HEK293 (cell line): Measurements from ENCODE around the gene NUFIP2.

Experiments
- CTCF ChIA-PET: fragments of 350-600 bp; formaldehyde crosslinking; extraction: SDS; loops from one replicate; lab custom pipeline; 2021; ENCODE audit warnings: antibody characterized with exemption; lab: Yijun Ruan, JAX
- POLR2A ChIA-PET: fragments of 300-600 bp; formaldehyde crosslinking; extraction: SDS; loops from one replicate; lab custom pipeline; 2020; ENCODE audit warnings: antibody characterized with exemption, inconsistent platforms; lab: Yijun Ruan, JAX
- H3K27ac ChIP-seq: fragments of 200-500 bp; sonication (Bioruptor generic); 2 replicates; pipeline ENCODE4 v1.5.1; 2014; ENCODE audit warnings: low read depth, low read length, control low read depth, inconsistent platforms; ENCODE audit errors: extremely low read depth
- H3K36me3 ChIP-seq, 2 experiments: fragments of 200-500 bp in 1 of 2; sonication (Bioruptor generic) in 1 of 2; 1 replicate in 1 of 2; 2 replicates in 1 of 2; pipeline ENCODE4 v1.5.1; 2014 to 2017; ENCODE audit warnings: inconsistent platforms in 2 of 2, low read length in 2 of 2; ENCODE audit not compliant: control insufficient read depth in 2 of 2, insufficient read depth in 1 of 2
- H3K4me1 ChIP-seq: fragments of 200-500 bp; sonication (Bioruptor generic); 2 replicates; pipeline ENCODE4 v1.5.1; 2014; ENCODE audit warnings: mild to moderate bottlenecking, low read length, inconsistent platforms; ENCODE audit not compliant: control insufficient read depth, insufficient read depth
- H3K4me3 ChIP-seq: 2 replicates; pipeline ENCODE4 v1.5.1; 2011; ENCODE audit warnings: low read depth, mild to moderate bottlenecking, control low read depth, low read length, moderate library complexity
- H3K9me3 ChIP-seq: fragments of 200-500 bp; sonication (Bioruptor generic); 2 replicates; pipeline ENCODE4 v1.5.1; 2014; ENCODE audit warnings: low read depth, low read length, inconsistent platforms; ENCODE audit not compliant: control insufficient read depth, insufficient read depth
- KLF1 ChIP-seq: fragments of 450-650 bp; formaldehyde crosslinking; IDR thresholded peaks from 2 replicates; pipeline ENCODE4 v1.5.1; 2016; ENCODE audit warnings: missing biosample characterization, missing genetic modification characterization
- KLF8 ChIP-seq: fragments of 450-650 bp; formaldehyde crosslinking; IDR thresholded peaks from 2 replicates; pipeline ENCODE4 v1.5.1; 2016; ENCODE audit warnings: missing biosample characterization, missing genetic modification characterization
- PATZ1 ChIP-seq: fragments of 450-650 bp; formaldehyde crosslinking; IDR thresholded peaks from 2 replicates; pipeline ENCODE4 v1.5.1; 2016; ENCODE audit warnings: missing biosample characterization, missing genetic modification characterization
- RBAK ChIP-seq: fragments of 450-650 bp; formaldehyde crosslinking; IDR thresholded peaks from 2 replicates; pipeline ENCODE4 v1.5.1; 2016; ENCODE audit warnings: missing biosample characterization, missing genetic modification characterization
- SCRT1 ChIP-seq: fragments of 450-650 bp; formaldehyde crosslinking; IDR thresholded peaks from 2 replicates; pipeline ENCODE4 v1.5.1; 2016; ENCODE audit warnings: missing biosample characterization, missing genetic modification characterization, borderline replicate concordance
- SCRT2 ChIP-seq: fragments of 450-650 bp; formaldehyde crosslinking; IDR thresholded peaks from 2 replicates; pipeline ENCODE4 v1.5.1; 2016; ENCODE audit warnings: missing biosample characterization, missing genetic modification characterization
- ZBTB1 ChIP-seq: fragments of 450-650 bp; formaldehyde crosslinking; IDR thresholded peaks from 2 replicates; pipeline ENCODE4 v1.5.1; 2016; ENCODE audit warnings: missing biosample characterization, missing genetic modification characterization
- ZBTB20 ChIP-seq: fragments of 450-650 bp; formaldehyde crosslinking; IDR thresholded peaks from 2 replicates; pipeline ENCODE4 v1.5.1; 2016; ENCODE audit warnings: missing biosample characterization, missing genetic modification characterization
- ZNF132 ChIP-seq: fragments of 450-650 bp; formaldehyde crosslinking; IDR thresholded peaks from 2 replicates; pipeline ENCODE4 v1.5.1; 2017; ENCODE audit warnings: missing biosample characterization, missing genetic modification characterization, borderline replicate concordance
- ZNF155 ChIP-seq: fragments of 450-650 bp; formaldehyde crosslinking; IDR thresholded peaks from 2 replicates; pipeline ENCODE4 v1.5.1; 2016; ENCODE audit warnings: missing biosample characterization, missing genetic modification characterization
- ZNF350 ChIP-seq: fragments of 450-650 bp; formaldehyde crosslinking; IDR thresholded peaks from 2 replicates; pipeline ENCODE4 v1.5.0; 2017; ENCODE audit warnings: missing biosample characterization, mild to moderate bottlenecking, missing genetic modification characterization
- ZNF488 ChIP-seq: fragments of 450-650 bp; formaldehyde crosslinking; IDR thresholded peaks from 2 replicates; pipeline ENCODE4 v1.5.1; 2016; ENCODE audit warnings: missing biosample characterization, missing genetic modification characterization
- ZNF518A ChIP-seq: fragments of 450-650 bp; formaldehyde crosslinking; conservative IDR thresholded peaks from 2 replicates; pipeline ENCODE4 v1.5.1; 2016; ENCODE audit warnings: low read depth, missing biosample characterization, missing genetic modification characterization
- ZNF626 ChIP-seq: fragments of 450-650 bp; sonication (Bioruptor Pico); formaldehyde crosslinking; IDR thresholded peaks from 2 replicates; pipeline ENCODE4 v1.5.1; 2018; ENCODE audit warnings: missing biosample characterization, missing genetic modification characterization, inconsistent platforms
- ZNF660 ChIP-seq: fragments of 450-650 bp; IDR thresholded peaks from 2 replicates; pipeline ENCODE4 v1.5.1; 2018; ENCODE audit warnings: missing biosample characterization, mild to moderate bottlenecking, missing genetic modification characterization
- ZSCAN16 ChIP-seq: fragments of 450-650 bp; formaldehyde crosslinking; IDR thresholded peaks from 2 replicates; pipeline ENCODE4 v1.5.1; 2016; ENCODE audit warnings: missing biosample characterization, missing genetic modification characterization
- TF ChIP-seq, protein P1 (sequence below): fragments of 450-650 bp; formaldehyde crosslinking; IDR thresholded peaks from 2 replicates; pipeline ENCODE4 v1.5.1; 2017; ENCODE audit warnings: missing biosample characterization, missing genetic modification characterization
- TF ChIP-seq, protein P2 (sequence below): fragments of 450-650 bp; formaldehyde crosslinking; IDR thresholded peaks from 2 replicates; pipeline ENCODE4 v1.5.1; 2016; ENCODE audit warnings: missing biosample characterization, missing genetic modification characterization

The NUFIP2 gene

DNA sequence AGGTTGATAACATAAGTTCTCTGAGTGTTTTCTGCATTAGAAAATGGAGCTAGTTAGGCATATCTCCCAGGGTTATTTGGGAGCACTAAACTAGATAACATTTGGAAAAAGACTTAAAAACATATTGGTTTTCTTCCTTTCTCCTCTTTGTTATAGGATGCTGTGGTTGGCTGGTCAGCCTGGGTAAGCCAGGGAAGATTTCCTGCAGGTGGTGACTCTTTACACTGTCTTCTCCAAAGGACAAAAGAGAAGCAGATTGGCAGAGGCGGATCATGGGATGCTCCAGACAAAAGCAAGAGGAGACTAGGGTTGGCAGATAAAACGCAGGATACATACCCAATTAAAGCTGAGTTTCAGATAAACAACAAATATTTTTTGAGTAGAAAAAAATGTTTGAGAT, 53.5 kb downstream of the NUFIP2 start:
- no peak overlapping the region for H3K4me3 ChIP-seq
- H3K36me3 ChIP-seq, result no peaks in the 10 kb centered on the region
- H3K9me3 ChIP-seq, result no peaks in the 10 kb centered on the region
- H3K4me1 ChIP-seq, result no peaks in the 10 kb centered on the region
- no peak overlapping the region for H3K27ac ChIP-seq
- ChIA-PET POLR2A (interaction anchor here (1.8 kb wide), 1 partner anchor 54 kb away, joined by 6 read pairs; the partner anchor contains the start of gene NUFIP2), CTCF (interaction anchor here (1.0 to 2.7 kb wide), 9 partner anchors 9 to 352 kb away, joined by 3 to 12 read pairs (median 5); partner anchors contain the start of gene MYO18A)
- no peak for TF ChIP-seq KLF8 (tag by site-specific recombination)
- TF ChIP-seq KLF1 (tag by site-specific recombination), result no peak
- TF ChIP-seq RBAK, result no peak
- no peak for TF ChIP-seq PATZ1 (tag by site-specific recombination)
- no peak for TF ChIP-seq ZBTB20 (tag by site-specific recombination)
- no peak for TF ChIP-seq ZNF350 (tag by site-specific recombination)
- TF ChIP-seq SCRT2 (tag by site-specific recombination), result no peak
- TF ChIP-seq ZNF132 (tag by site-specific recombination), result no peak
- no peak for TF ChIP-seq ZNF488
- TF ChIP-seq, protein P1, sequence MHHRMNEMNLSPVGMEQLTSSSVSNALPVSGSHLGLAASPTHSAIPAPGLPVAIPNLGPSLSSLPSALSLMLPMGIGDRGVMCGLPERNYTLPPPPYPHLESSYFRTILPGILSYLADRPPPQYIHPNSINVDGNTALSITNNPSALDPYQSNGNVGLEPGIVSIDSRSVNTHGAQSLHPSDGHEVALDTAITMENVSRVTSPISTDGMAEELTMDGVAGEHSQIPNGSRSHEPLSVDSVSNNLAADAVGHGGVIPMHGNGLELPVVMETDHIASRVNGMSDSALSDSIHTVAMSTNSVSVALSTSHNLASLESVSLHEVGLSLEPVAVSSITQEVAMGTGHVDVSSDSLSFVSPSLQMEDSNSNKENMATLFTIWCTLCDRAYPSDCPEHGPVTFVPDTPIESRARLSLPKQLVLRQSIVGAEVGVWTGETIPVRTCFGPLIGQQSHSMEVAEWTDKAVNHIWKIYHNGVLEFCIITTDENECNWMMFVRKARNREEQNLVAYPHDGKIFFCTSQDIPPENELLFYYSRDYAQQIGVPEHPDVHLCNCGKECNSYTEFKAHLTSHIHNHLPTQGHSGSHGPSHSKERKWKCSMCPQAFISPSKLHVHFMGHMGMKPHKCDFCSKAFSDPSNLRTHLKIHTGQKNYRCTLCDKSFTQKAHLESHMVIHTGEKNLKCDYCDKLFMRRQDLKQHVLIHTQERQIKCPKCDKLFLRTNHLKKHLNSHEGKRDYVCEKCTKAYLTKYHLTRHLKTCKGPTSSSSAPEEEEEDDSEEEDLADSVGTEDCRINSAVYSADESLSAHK (tag by site-specific recombination), result no peak
- TF ChIP-seq, protein P2, sequence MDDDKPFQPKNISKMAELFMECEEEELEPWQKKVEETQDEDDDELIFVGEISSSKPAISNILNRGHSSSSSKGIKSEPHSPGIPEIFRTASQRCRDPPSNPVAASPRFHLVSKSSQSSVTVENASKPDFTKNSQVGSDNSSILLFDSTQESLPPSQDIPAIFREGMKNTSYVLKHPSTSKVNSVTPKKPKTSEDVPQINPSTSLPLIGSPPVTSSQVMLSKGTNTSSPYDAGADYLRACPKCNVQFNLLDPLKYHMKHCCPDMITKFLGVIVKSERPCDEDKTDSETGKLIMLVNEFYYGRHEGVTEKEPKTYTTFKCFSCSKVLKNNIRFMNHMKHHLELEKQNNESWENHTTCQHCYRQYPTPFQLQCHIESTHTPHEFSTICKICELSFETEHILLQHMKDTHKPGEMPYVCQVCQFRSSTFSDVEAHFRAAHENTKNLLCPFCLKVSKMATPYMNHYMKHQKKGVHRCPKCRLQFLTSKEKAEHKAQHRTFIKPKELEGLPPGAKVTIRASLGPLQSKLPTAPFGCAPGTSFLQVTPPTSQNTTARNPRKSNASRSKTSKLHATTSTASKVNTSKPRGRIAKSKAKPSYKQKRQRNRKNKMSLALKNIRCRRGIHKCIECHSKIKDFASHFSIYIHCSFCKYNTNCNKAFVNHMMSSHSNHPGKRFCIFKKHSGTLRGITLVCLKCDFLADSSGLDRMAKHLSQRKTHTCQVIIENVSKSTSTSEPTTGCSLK (tag by site-specific recombination), result no peak
- no peak for TF ChIP-seq ZNF518A
- TF ChIP-seq ZNF626 (tag by site-specific recombination), result no peak
- TF ChIP-seq ZNF155 (tag by site-specific recombination), result no peak
- no peak for TF ChIP-seq ZBTB1 (tag by site-specific recombination)
- TF ChIP-seq ZNF660 (tag by site-specific recombination), result no peak
- no peak for TF ChIP-seq ZSCAN16 (tag by site-specific recombination)
- no peak for TF ChIP-seq SCRT1 (tag by site-specific recombination)
